Measurements from ENCODE around the gene PELI2. TPM values are rescaled to one million over a fixed set of nuclear protein-coding genes. Genes with fewer than 3 reads are reported as not detected.

PELI2 gene
- total and polyA plus RNA-seq, 2 of the 4 experiments (the other 2 are of a cell fraction) = 6.0 to 36.7 TPM

DNA sequence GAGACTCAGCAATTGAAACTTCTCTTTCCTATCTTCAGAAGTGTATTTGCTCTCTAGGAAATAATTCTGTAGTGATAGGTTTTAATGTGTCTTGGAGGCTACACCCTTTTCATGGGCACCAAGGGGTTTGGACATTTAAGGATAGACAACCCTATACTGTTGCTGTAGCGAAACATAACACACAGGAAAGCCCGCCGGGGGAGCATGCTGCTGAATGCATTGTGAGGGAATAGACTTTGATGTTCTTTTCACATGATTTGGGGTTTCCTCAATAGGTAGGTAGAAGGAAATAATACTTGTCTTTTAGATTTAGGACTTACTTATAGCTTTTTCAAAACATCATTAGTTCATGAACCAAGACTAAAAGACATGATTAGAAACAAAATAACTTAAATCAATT is 97.0 kb downstream of the PELI2 start:
- H2AFZ ChIP-seq (replicated peaks; ENCODE audit: low read length, poor library complexity) = no peak overlapping the region
- no peak overlapping the region for H3K56ac ChIP-seq (ENCODE audit: extremely low read depth, insufficient read depth, low read length)
- no peak overlapping the region for H3K4me2 ChIP-seq (ENCODE audit: low read depth, low read length)
- no TSS peak for BruUV-seq (replicated peaks)
- H3K4me1 ChIP-seq (ENCODE audit: control insufficient read depth, insufficient read depth, low read length) = peaks cover 13% of the 10 kb centered on the region
- peaks cover 19 to 49% of the 10 kb centered on the region in 2 experiments; a peak in 3 of 4 replicates for H3K79me1 ChIP-seq (ENCODE audit: low read depth in 1 of 2, low read length in 2 of 2)
- H3K4me3 ChIP-seq (ENCODE audit: insufficient read depth, low read depth, low read length) = no peak overlapping the region
- H2AK9ac ChIP-seq (replicated peaks; ENCODE audit: low read depth, low read length, poor library complexity) = no peak overlapping the region
- H3K27me3 ChIP-seq (ENCODE audit: control insufficient read depth, insufficient read depth, low read length) = no peaks in the 10 kb centered on the region
- dilution Hi-C loops (cut with HindIII; ENCODE audit: low sequenced_read_pairs, unreplicated experiment) = no loop called here
- H3K9ac ChIP-seq (ENCODE audit: low read depth, low read length) = no peak overlapping the region
- no peak overlapping the region for H3K14ac ChIP-seq (replicated peaks; ENCODE audit: low read depth, low read length)
- H2BK5ac ChIP-seq (ENCODE audit: low read depth, low read length, poor library complexity, severe bottlenecking) = no peak overlapping the region
- no peak for ATAC-seq (ENCODE audit: low read depth)
- in situ Hi-C loops (cut with MboI; ENCODE audit: low sequenced_read_pairs) = no loop called here
- ChIA-PET CTCF (interaction anchor here (0.9 to 1.4 kb wide), 2 partner anchors 21 to 125 kb away, joined by 3 read pairs; no protein-coding TSS in a partner anchor), POLR2A (ENCODE audit: unreplicated experiment) (no interaction called here)
- H4K5ac ChIP-seq (ENCODE audit: low read depth, low read length) = no peak overlapping the region
- H4K91ac ChIP-seq (ENCODE audit: insufficient read depth, low read depth, low read length) = no peak overlapping the region
- peaks cover 10% of the 10 kb centered on the region for H3K9me1 ChIP-seq (ENCODE audit: insufficient read depth, low read length)
- no peak overlapping the region for H2AK5ac ChIP-seq (ENCODE audit: low read depth, low read length)
- TF ChIP-seq RCOR1 (IDR thresholded peaks at IDR 0.05; ENCODE audit: insufficient replicate concordance, low read length) = no peak
- TF ChIP-seq FOS (IDR thresholded peaks at IDR 0.05; ENCODE audit: low read depth, low read length) = no peak
- TF ChIP-seq SMC3 (IDR thresholded peaks at IDR 0.05; ENCODE audit: low read depth, low read length) = no peak
- no peak for TF ChIP-seq BHLHE40 (IDR thresholded peaks at IDR 0.05; ENCODE audit: low read depth, low read length)
- TF ChIP-seq, protein P1, sequence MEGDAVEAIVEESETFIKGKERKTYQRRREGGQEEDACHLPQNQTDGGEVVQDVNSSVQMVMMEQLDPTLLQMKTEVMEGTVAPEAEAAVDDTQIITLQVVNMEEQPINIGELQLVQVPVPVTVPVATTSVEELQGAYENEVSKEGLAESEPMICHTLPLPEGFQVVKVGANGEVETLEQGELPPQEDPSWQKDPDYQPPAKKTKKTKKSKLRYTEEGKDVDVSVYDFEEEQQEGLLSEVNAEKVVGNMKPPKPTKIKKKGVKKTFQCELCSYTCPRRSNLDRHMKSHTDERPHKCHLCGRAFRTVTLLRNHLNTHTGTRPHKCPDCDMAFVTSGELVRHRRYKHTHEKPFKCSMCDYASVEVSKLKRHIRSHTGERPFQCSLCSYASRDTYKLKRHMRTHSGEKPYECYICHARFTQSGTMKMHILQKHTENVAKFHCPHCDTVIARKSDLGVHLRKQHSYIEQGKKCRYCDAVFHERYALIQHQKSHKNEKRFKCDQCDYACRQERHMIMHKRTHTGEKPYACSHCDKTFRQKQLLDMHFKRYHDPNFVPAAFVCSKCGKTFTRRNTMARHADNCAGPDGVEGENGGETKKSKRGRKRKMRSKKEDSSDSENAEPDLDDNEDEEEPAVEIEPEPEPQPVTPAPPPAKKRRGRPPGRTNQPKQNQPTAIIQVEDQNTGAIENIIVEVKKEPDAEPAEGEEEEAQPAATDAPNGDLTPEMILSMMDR (conservative IDR thresholded peaks at IDR 0.05; ENCODE audit: low read depth, low read length) = no peak
- no peak for TF ChIP-seq CHD1 (IDR thresholded peaks at IDR 0.05; ENCODE audit: low read depth, low read length)
- H4K8ac ChIP-seq (ENCODE audit: low read depth in 2 of 2, low read length in 2 of 2) = no peak overlapping the region
- no CpG with 5 or more reads among the region's 3 CpGs for WGBS, 2 experiments (ENCODE audit: extremely low coverage in 2 of 2, insufficient read length in 1 of 2)
- no peak overlapping the region for H3K23ac ChIP-seq (ENCODE audit: low read depth, low read length)
- intact Hi-C loops (cut with micrococcal nuclease) = no loop called here
- no peak for DNase-seq
- H3K18ac ChIP-seq (ENCODE audit: low read depth, low read length) = no peak overlapping the region
- H2BK120ac ChIP-seq (ENCODE audit: low read depth, low read length) = no peak overlapping the region
- H2BK20ac ChIP-seq (ENCODE audit: low read depth, low read length) = no peak overlapping the region
- no peak overlapping the region for H3K27ac ChIP-seq (ENCODE audit: insufficient read depth, low read length)
- no peak overlapping the region for H3K4ac ChIP-seq (ENCODE audit: low read depth, low read length)
- no peaks in the 10 kb centered on the region for H3K9me3 ChIP-seq (ENCODE audit: control insufficient read depth, insufficient read depth, low read length)
- H2BK15ac ChIP-seq (ENCODE audit: low read depth, low read length) = no peak overlapping the region
- H3K36me3 ChIP-seq (ENCODE audit: control insufficient read depth, insufficient read depth, low read length) = no peaks in the 10 kb centered on the region
- H4K20me1 ChIP-seq (ENCODE audit: insufficient read depth, low read length) = peaks cover 2% of the 10 kb centered on the region; the same call in 1 of the 2 replicates
